Thymus (tissue), 11 donors: ENCODE measurements around the gene CCDC57. TPM values are rescaled to one million over a fixed set of nuclear protein-coding genes. Genes with fewer than 3 reads are reported as not detected.

Source experiments
- DNase-seq, 9 donors: peaks; one replicate each; pipeline ENCODE4 v3.0.0-alpha.2; 2013; ENCODE audit warnings: low spot score in 9 of 9, low read depth in 6 of 9, missing footprints in 1 of 9
- H3K27ac ChIP-seq, 2 donors: one replicate each; pipeline ENCODE4 v1.5.1; 2013; ENCODE audit warnings: control low read depth in 1 of 2, low read depth in 1 of 2, low read length in 1 of 2, mild to moderate bottlenecking in 1 of 2, moderate library complexity in 1 of 2
- H3K27me3 ChIP-seq, 2 donors: one replicate each; pipeline ENCODE4 v1.5.1; 2013; ENCODE audit warnings: low read length in 1 of 2; ENCODE audit not compliant: control insufficient read depth in 2 of 2, insufficient read depth in 1 of 2
- H3K36me3 ChIP-seq, 2 donors: one replicate each; pipeline ENCODE4 v1.5.1; 2013; ENCODE audit warnings: low read length in 1 of 2, mild to moderate bottlenecking in 1 of 2, moderate library complexity in 1 of 2; ENCODE audit not compliant: control insufficient read depth in 2 of 2, insufficient read depth in 2 of 2
- H3K4me1 ChIP-seq, 2 donors: one replicate each; pipeline ENCODE4 v1.5.1; 2013; ENCODE audit warnings: low read length in 2 of 2; ENCODE audit not compliant: control insufficient read depth in 2 of 2, insufficient read depth in 2 of 2
- H3K4me3 ChIP-seq, 2 donors: one replicate each; pipeline ENCODE4 v1.5.1; 2013; ENCODE audit warnings: low read length in 2 of 2, control low read depth in 1 of 2, mild to moderate bottlenecking in 1 of 2
- H3K9me3 ChIP-seq, 2 donors: one replicate each; pipeline ENCODE4 v1.5.1; 2013; ENCODE audit warnings: low read length in 1 of 2, mild to moderate bottlenecking in 1 of 2; ENCODE audit not compliant: control insufficient read depth in 2 of 2, insufficient read depth in 1 of 2
- WGBS: extraction: QIAGEN DNeasy Blood & Tissue Kit; methylation state at CpG from one replicate; pipeline ENCODE4 v1.1.7; 2013; 5-methylcytosine and 5-hydroxymethylcytosine counted together
- polyA plus RNA-seq: library from polyadenylated mRNA; stranded (reverse); fragments of 200-250 nt; gene quantifications from one replicate; pipeline ENCODE4 v1.2.3, GENCODE V29; 2013
- total RNA-seq: library from RNA; stranded (reverse); fragments of 120-200 nt; gene quantifications from one replicate; pipeline ENCODE4 v1.2.4, GENCODE V29; 2013
- donor health status: healthy.

CCDC57 gene
- total and polyA plus RNA-seq, 2 donors = 39.3 to 122 TPM

GRCh38 chr17:82112914-82113311 lies 99.7 kb downstream of the CCDC57 start:
- Histone ChIP-seq H3K9me3 (no peaks in the 10 kb centered on the region), H3K27ac (no peak overlapping the region), H3K4me3 (no peak overlapping the region), H3K36me3 (peaks cover 17 to 22% of the 10 kb centered on the region in 2 donors), H3K27me3 (no peaks in the 10 kb centered on the region), H3K4me1 (peaks cover 0 to 29% of the 10 kb centered on the region in 2 donors)
- DNase-seq = no peak
- WGBS = 97% methylated on average over 6 of the region's 6 CpGs

GRCh38 chr17:82112181-82112913 lies 100.3 kb downstream of the CCDC57 start:
- Histone ChIP-seq H3K9me3 (no peaks in the 10 kb centered on the region), H3K4me1 (peaks cover 3 to 35% of the 10 kb centered on the region in 2 donors), H3K4me3 (no peak overlapping the region), H3K36me3 (peaks cover 20 to 21% of the 10 kb centered on the region in 2 donors), H3K27ac (no peak overlapping the region), H3K27me3 (no peaks in the 10 kb centered on the region)
- WGBS = 97% methylated on average over 18 of the region's 18 CpGs
- no peak for DNase-seq

- no peaks in the 10 kb centered on the region for H3K27me3 ChIP-seq
- H3K4me1 ChIP-seq = peaks cover 18 to 56% of the 10 kb centered on the region in 2 donors
- peaks cover 17 to 18% of the 10 kb centered on the region in 2 donors for H3K36me3 ChIP-seq
- H3K27ac ChIP-seq = no peak overlapping the region
- no peak overlapping the region for H3K4me3 ChIP-seq
- WGBS = 89% methylated on average over 3 of the region's 3 CpGs
- no peaks in the 10 kb centered on the region for H3K9me3 ChIP-seq
- no peak for DNase-seq
These were observed 102.3 kb downstream of the CCDC57 start for GRCh38 chr17:82110298-82110697.

- H3K36me3 ChIP-seq = peaks cover 17% of the 10 kb centered on the region in 2 donors
- H3K9me3 ChIP-seq = no peaks in the 10 kb centered on the region
- peak overlapping the region in 1 of 2 donors; percentile 23 for H3K27ac ChIP-seq
- peak in 2 of 9 donors; percentile 43 to 65 for DNase-seq
- no peak overlapping the region for H3K4me3 ChIP-seq
- peaks cover 20 to 65% of the 10 kb centered on the region in 2 donors for H3K4me1 ChIP-seq
- H3K27me3 ChIP-seq = no peaks in the 10 kb centered on the region
- 96% methylated on average over 14 of the region's 14 CpGs for WGBS
These were observed 103.6 kb downstream of the CCDC57 start for GRCh38 chr17:82108961-82109475.

GRCh38 chr17:82108496-82108945 lies 104.1 kb downstream of the CCDC57 start:
- Histone ChIP-seq H3K27ac (no peak overlapping the region), H3K9me3 (no peaks in the 10 kb centered on the region), H3K36me3 (peaks cover 12 to 17% of the 10 kb centered on the region in 2 donors), H3K27me3 (no peaks in the 10 kb centered on the region), H3K4me1 (peaks cover 20 to 70% of the 10 kb centered on the region in 2 donors), H3K4me3 (no peak overlapping the region)
- WGBS = 92% methylated on average over 19 of the region's 19 CpGs
- no peak for DNase-seq

- no peak for DNase-seq
- no peaks in the 10 kb centered on the region for H3K27me3 ChIP-seq
- no peak overlapping the region for H3K27ac ChIP-seq
- 95% methylated on average over 14 of the region's 14 CpGs for WGBS
- H3K9me3 ChIP-seq = no peaks in the 10 kb centered on the region
- peaks cover 7 to 15% of the 10 kb centered on the region in 2 donors for H3K36me3 ChIP-seq
- H3K4me1 ChIP-seq = peaks cover 20 to 71% of the 10 kb centered on the region in 2 donors
- no peak overlapping the region for H3K4me3 ChIP-seq
These were observed 104.6 kb downstream of the CCDC57 start for GRCh38 chr17:82108038-82108437.

GRCh38 chr17:82107341-82107860 lies 105.2 kb downstream of the CCDC57 start:
- no peak for DNase-seq
- H3K27me3 ChIP-seq = no peaks in the 10 kb centered on the region
- H3K27ac ChIP-seq = no peak overlapping the region
- no peaks in the 10 kb centered on the region for H3K9me3 ChIP-seq
- 94% methylated on average over 24 of the region's 24 CpGs for WGBS
- H3K36me3 ChIP-seq = peaks cover 1 to 8% of the 10 kb centered on the region in 2 donors
- H3K4me3 ChIP-seq = no peak overlapping the region
- peaks cover 20 to 71% of the 10 kb centered on the region in 2 donors for H3K4me1 ChIP-seq

- WGBS = 62% methylated on average over 9 of the region's 9 CpGs
- H3K4me3 ChIP-seq = peak overlapping the region; percentile 44 to 61
- DNase-seq = no peak
These were observed 105.8 kb downstream of the CCDC57 start for GRCh38 chr17:82106688-82107305.

More at GRCh38 chr17:82106688-82107305, 105.8 kb downstream of the CCDC57 start:
- Histone ChIP-seq H3K27me3 (no peaks in the 10 kb centered on the region), H3K9me3 (no peaks in the 10 kb centered on the region), H3K4me1 (peaks cover 22 to 74% of the 10 kb centered on the region in 2 donors), H3K36me3 (peaks cover 0 to 8% of the 10 kb centered on the region in 2 donors), H3K27ac (peak overlapping the region; percentile 89 to 95)
